CD4-positive, alpha-beta T cell treated with Interleukin-4 for 4 hours (primary cell): ENCODE data around the gene AMPH.
"Not testable (repeated sequence)": the region's sequence is repeated elsewhere in the genome, so short reads cannot be mapped to it uniquely, and the experiment has no call there.

ENCODE experiments used
- DNase-seq: peaks from one replicate; pipeline ENCODE4 v3.0.0-alpha.2; 2020

Gene AMPH

GRCh38 chr7:38382684-38383083 is 248.5 kb downstream of the AMPH start:
- no peak for DNase-seq

GRCh38 chr7:38375453-38375852 is 255.7 kb downstream of the AMPH start:
- DNase-seq: no peak

GRCh38 chr7:38374507-38374906 is 256.7 kb downstream of the AMPH start:
- DNase-seq: peak; percentile 71

GRCh38 chr7:38373155-38373554 is 258.0 kb downstream of the AMPH start:
- DNase-seq: no peak

GRCh38 chr7:38372290-38372689 is 258.9 kb downstream of the AMPH start:
- no peak for DNase-seq

- DNase-seq: peak; percentile 80
Observed at GRCh38 chr7:38369816-38370493, 261.2 kb downstream of the AMPH start.

GRCh38 chr7:38368191-38368605 is 263.0 kb downstream of the AMPH start:
- peak; percentile 80 for DNase-seq

- peak; percentile 63 for DNase-seq
Observed at GRCh38 chr7:38367301-38367890, 263.8 kb downstream of the AMPH start.

GRCh38 chr7:38363379-38363778 is 267.8 kb downstream of the AMPH start:
- DNase-seq: peak; percentile 75

- DNase-seq: peak; percentile 71
Observed at GRCh38 chr7:38362611-38363237, 268.4 kb downstream of the AMPH start.

GRCh38 chr7:38360776-38361175 is 270.4 kb downstream of the AMPH start:
- no peak for DNase-seq

- DNase-seq: peak; percentile 81
Observed at GRCh38 chr7:38359071-38359601, 272.0 kb downstream of the AMPH start.

- peak; percentile 63 for DNase-seq
Observed at GRCh38 chr7:38358273-38358831, 272.8 kb downstream of the AMPH start.

GRCh38 chr7:38354271-38354851 is 276.8 kb downstream of the AMPH start:
- peak; percentile 71 for DNase-seq

- DNase-seq: peak; percentile 59
Observed at GRCh38 chr7:38353431-38353881, 277.7 kb downstream of the AMPH start.

- DNase-seq: no peak
Observed at GRCh38 chr7:38351601-38352000, 279.6 kb downstream of the AMPH start.

GRCh38 chr7:38350777-38351176 is 280.4 kb downstream of the AMPH start:
- not testable (repeated sequence) for DNase-seq

GRCh38 chr7:38349869-38350583 is 281.1 kb downstream of the AMPH start:
- DNase-seq: peak; percentile 75

- not testable (repeated sequence) for DNase-seq
Observed at GRCh38 chr7:38349126-38349795, 281.9 kb downstream of the AMPH start.

- not testable (repeated sequence) for DNase-seq
Observed at GRCh38 chr7:38345299-38346172, 285.6 kb downstream of the AMPH start.

GRCh38 chr7:38344741-38345140 is 286.4 kb downstream of the AMPH start:
- peak; percentile 53 for DNase-seq
